DMS53 treated with DMSO at 0.1 percent for 48 hours (cell line): ENCODE data around the gene MACROD2.
A peak's percentile ranks its signal among the peaks of the same experiment; 100 is the strongest.
"Not testable (repeated sequence)": the region's sequence is repeated elsewhere in the genome, so short reads cannot be mapped to it uniquely, and the experiment has no call there.

Experiments used
- DNase-seq: peaks from one replicate; lab custom pipeline; 2025; ENCODE audit not compliant: unreplicated experiment; lab: John Stamatoyannopoulos, UW

Gene MACROD2

GRCh38 chr20:15799871-15800270 lies 1804.6 kb downstream of the MACROD2 start:
- DNase-seq = no peak

GRCh38 chr20:15802020-15802419 lies 1806.7 kb downstream of the MACROD2 start:
- DNase-seq = no peak

GRCh38 chr20:15805154-15805553 lies 1809.8 kb downstream of the MACROD2 start:
- no peak for DNase-seq

GRCh38 chr20:15806105-15806504 lies 1810.8 kb downstream of the MACROD2 start:
- no peak for DNase-seq

GRCh38 chr20:15807271-15807670 lies 1812.0 kb downstream of the MACROD2 start:
- no peak for DNase-seq

GRCh38 chr20:15807771-15808170 lies 1812.5 kb downstream of the MACROD2 start:
- DNase-seq = not testable (repeated sequence)

- DNase-seq = no peak
Measured at GRCh38 chr20:15811951-15812350, 1816.6 kb downstream of the MACROD2 start.

- DNase-seq = no peak
Measured at GRCh38 chr20:15812696-15813095, 1817.4 kb downstream of the MACROD2 start.

GRCh38 chr20:15814360-15814759 lies 1819.0 kb downstream of the MACROD2 start:
- no peak for DNase-seq

GRCh38 chr20:15814911-15815310 lies 1819.6 kb downstream of the MACROD2 start:
- DNase-seq = no peak

GRCh38 chr20:15817351-15817750 lies 1822.0 kb downstream of the MACROD2 start:
- DNase-seq = no peak

- peak; percentile 97 for DNase-seq
Measured at GRCh38 chr20:15818651-15819071, 1823.3 kb downstream of the MACROD2 start.

- DNase-seq = no peak
Measured at GRCh38 chr20:15823718-15824117, 1828.4 kb downstream of the MACROD2 start.

GRCh38 chr20:15827628-15828027 lies 1832.3 kb downstream of the MACROD2 start:
- DNase-seq = no peak

- no peak for DNase-seq
Measured at GRCh38 chr20:15831201-15831600, 1835.9 kb downstream of the MACROD2 start.

- no peak for DNase-seq
Measured at GRCh38 chr20:15832512-15832911, 1837.2 kb downstream of the MACROD2 start.

GRCh38 chr20:15834857-15835256 lies 1839.5 kb downstream of the MACROD2 start:
- DNase-seq = peak; percentile 5

GRCh38 chr20:15835811-15836210 lies 1840.5 kb downstream of the MACROD2 start:
- DNase-seq = no peak

GRCh38 chr20:15836634-15837033 lies 1841.3 kb downstream of the MACROD2 start:
- DNase-seq = no peak

- DNase-seq = no peak
Measured at GRCh38 chr20:15837563-15837962, 1842.2 kb downstream of the MACROD2 start.

- DNase-seq = no peak
Measured at GRCh38 chr20:15838466-15838865, 1843.2 kb downstream of the MACROD2 start.

- DNase-seq = no peak
Measured at GRCh38 chr20:15840636-15841301, 1845.5 kb downstream of the MACROD2 start.

GRCh38 chr20:15842872-15843271 lies 1847.6 kb downstream of the MACROD2 start:
- DNase-seq = peak; percentile 3
